HepG2 (cell line): ENCODE results near the gene COASY. TPM values are rescaled to one million over a fixed set of nuclear protein-coding genes. Genes with fewer than 3 reads are reported as not detected.

Source experiments
- AFF4 ChIP-seq: sonication (generic); formaldehyde crosslinking; IDR thresholded peaks from 2 replicates; pipeline ENCODE4 v1.4.0; 2020; ENCODE audit warnings: missing genetic modification reagents
- ARNT2 ChIP-seq: sonication (generic); formaldehyde crosslinking; IDR thresholded peaks from 2 replicates; pipeline ENCODE4 v1.8.0; 2022; ENCODE audit warnings: mild to moderate bottlenecking, low read depth, missing genetic modification reagents, moderate library complexity
- ATF7 ChIP-seq, 2 experiments: fragments of 450-650 bp in 1 of 2; sonication (generic) in 1 of 2; formaldehyde crosslinking in 1 of 2; IDR thresholded peaks; 2 replicates each; pipeline versions ENCODE4 v1.4.0 to v1.6.1; 2016 to 2020; ENCODE audit warnings: antibody characterized with exemption in 1 of 2, mild to moderate bottlenecking in 1 of 2, missing genetic modification reagents in 1 of 2
- CCAR2 ChIP-seq: fragments of 200-400 bp; formaldehyde crosslinking; optimal IDR thresholded peaks from 2 replicates; pipeline ENCODE3; 2018; ENCODE audit warnings: low read depth, mild to moderate bottlenecking, low read length, moderate library complexity
- FLYWCH1 ChIP-seq: sonication (generic); formaldehyde crosslinking; IDR thresholded peaks from 2 replicates; pipeline ENCODE4 v1.8.1; 2023; ENCODE audit warnings: mild to moderate bottlenecking, missing genetic modification reagents
- FOXC1 ChIP-seq: sonication (generic); formaldehyde crosslinking; IDR thresholded peaks from 2 replicates; pipeline ENCODE4 v1.8.0; 2022; ENCODE audit warnings: mild to moderate bottlenecking, missing genetic modification reagents, borderline replicate concordance
- KDM3A ChIP-seq: IDR thresholded peaks from 2 replicates; pipeline ENCODE4 v1.6.1; 2018; ENCODE audit warnings: low read depth, missing compliant biosample characterization
- KDM5A ChIP-seq: fragments of 200-600 bp; sonication (generic); IDR thresholded peaks from 2 replicates; pipeline ENCODE4 v1.7.0; 2018; ENCODE audit warnings: antibody characterized with exemption, mild to moderate bottlenecking, low read length, borderline replicate concordance
- KLF6 ChIP-seq: IDR thresholded peaks from 2 replicates; pipeline ENCODE4 v1.8.0; 2016; ENCODE audit warnings: missing biosample characterization, missing genetic modification reagents
- PBX2 ChIP-seq: IDR thresholded peaks from 2 replicates; pipeline ENCODE4 v1.6.1; 2016; ENCODE audit warnings: control low read depth
- POLR2AphosphoS5 ChIP-seq: IDR thresholded peaks from 2 replicates; pipeline ENCODE4 v1.6.1; 2012; ENCODE audit warnings: low read depth, low read length
- SATB2 ChIP-seq: sonication (generic); formaldehyde crosslinking; IDR thresholded peaks from 2 replicates; pipeline ENCODE4 v1.5.0; 2020; ENCODE audit warnings: missing genetic modification reagents
- SETDB1 ChIP-seq: sonication (generic); formaldehyde crosslinking; IDR thresholded peaks from 2 replicates; pipeline ENCODE4 v1.5.1; 2020; ENCODE audit warnings: missing genetic modification reagents, mild to moderate bottlenecking, borderline replicate concordance
- SMC3 ChIP-seq: IDR thresholded peaks from 2 replicates; pipeline ENCODE4 v1.6.1; 2011; ENCODE audit warnings: low read length, improper control_type of control experiment
- ZBTB49 ChIP-seq: sonication (generic); formaldehyde crosslinking; IDR thresholded peaks from 2 replicates; pipeline ENCODE4 v1.4.0; 2020; ENCODE audit warnings: missing genetic modification reagents, borderline replicate concordance
- ZC3H4 ChIP-seq: sonication (generic); formaldehyde crosslinking; IDR thresholded peaks from 2 replicates; pipeline ENCODE4 v1.4.0; 2020; ENCODE audit warnings: missing genetic modification reagents, borderline replicate concordance
- ZNF205 ChIP-seq: IDR thresholded peaks from 2 replicates; pipeline ENCODE4 v1.6.1; 2018; ENCODE audit warnings: missing biosample characterization, missing genetic modification reagents
- ZNF264 ChIP-seq: sonication (generic); formaldehyde crosslinking; IDR thresholded peaks from 2 replicates; pipeline ENCODE4 v1.4.0; 2020; ENCODE audit warnings: missing genetic modification reagents
- ZNF296 ChIP-seq: sonication (generic); formaldehyde crosslinking; conservative IDR thresholded peaks from 2 replicates; pipeline ENCODE4 v1.5.0; 2020; ENCODE audit warnings: mild to moderate bottlenecking, missing genetic modification reagents
- ZNF33B ChIP-seq: sonication (generic); formaldehyde crosslinking; IDR thresholded peaks from 2 replicates; pipeline ENCODE4 v1.5.1; 2020; ENCODE audit warnings: mild to moderate bottlenecking, missing genetic modification reagents
- ZNF512 ChIP-seq: sonication (generic); formaldehyde crosslinking; IDR thresholded peaks from 2 replicates; pipeline ENCODE4 v1.4.0; 2020; ENCODE audit warnings: mild to moderate bottlenecking, missing genetic modification reagents
- polyA plus RNA-seq, 8 experiments: library from polyadenylated mRNA; depleted of rRNA in 3 of 8; stranded (reverse) in 7 of 8; unstranded in 1 of 8; fragments of >200 nt; fragmentation: Illumina TruSeq in 4 of 8; extraction: Trizol in 4 of 8; gene quantifications; 2 replicates each; pipeline versions ENCODE4 v1.2.1 to v1.2.3, GENCODE V29; 2011 to 2016; ENCODE audit warnings: low read depth in 4 of 8, missing spikeins in 1 of 8, mixed read lengths in 1 of 8; ENCODE audit not compliant: insufficient read depth in 1 of 8
- total RNA-seq, 5 experiments: library from RNA; depleted of rRNA; stranded (reverse); fragments of >200 nt; fragmentation: Illumina TruSeq; extraction: Trizol; gene quantifications; 2 replicates each; pipeline ENCODE4 v1.2.3, GENCODE V29; 2016; ENCODE audit warnings: low read depth in 1 of 5

COASY gene
- total and polyA plus RNA-seq, 2 of the 13 experiments (the other 11 are each of a cell fraction or from before 2014, with no cell fraction given): 90.7 to 125 TPM

- TF ChIP-seq ZNF264 (CRISPR knock-in tag) (no peak; the same call in 1 of the 2 replicates), POLR2AphosphoS5 (peak; percentile 20; the same call in 1 of the 2 replicates), ZNF512 (CRISPR knock-in tag) (no peak), FOXC1 (no peak), SETDB1 (CRISPR knock-in tag) (peak; percentile 18; the same call in 1 of the 2 replicates), PBX2 (CRISPR knock-in tag) (no peak), ZNF33B (CRISPR knock-in tag) (no peak), AFF4 (CRISPR knock-in tag) (no peak), SATB2 (CRISPR knock-in tag) (no peak), FLYWCH1 (CRISPR knock-in tag) (no peak), ZC3H4 (CRISPR knock-in tag) (no peak), ATF7 (IDR thresholded peaks at IDR 0.05) (no peak), ATF7 (CRISPR knock-in tag; IDR thresholded peaks at IDR 0.05) (no peak), SMC3 (no peak), ARNT2 (CRISPR knock-in tag) (no peak), KDM3A (CRISPR knock-in tag) (0 out of 2 replicates have a peak, but pooled peaks have one; percentile 67), ZNF296 (CRISPR knock-in tag) (no peak), KDM5A (no peak), KLF6 (CRISPR knock-in tag) (no peak), CCAR2 (no peak), ZBTB49 (CRISPR knock-in tag) (no peak), ZNF205 (CRISPR knock-in tag) (peak; percentile 69)
Observed at GRCh38 chr17:42531455-42532354, 30.2 kb upstream of the COASY start (continued).
